ENCODE results near the gene POLN.

GRCh38 chr4:2272828-2273120 lies 30.9 kb upstream of the POLN start:
- TF ChIP-seq, protein P1, sequence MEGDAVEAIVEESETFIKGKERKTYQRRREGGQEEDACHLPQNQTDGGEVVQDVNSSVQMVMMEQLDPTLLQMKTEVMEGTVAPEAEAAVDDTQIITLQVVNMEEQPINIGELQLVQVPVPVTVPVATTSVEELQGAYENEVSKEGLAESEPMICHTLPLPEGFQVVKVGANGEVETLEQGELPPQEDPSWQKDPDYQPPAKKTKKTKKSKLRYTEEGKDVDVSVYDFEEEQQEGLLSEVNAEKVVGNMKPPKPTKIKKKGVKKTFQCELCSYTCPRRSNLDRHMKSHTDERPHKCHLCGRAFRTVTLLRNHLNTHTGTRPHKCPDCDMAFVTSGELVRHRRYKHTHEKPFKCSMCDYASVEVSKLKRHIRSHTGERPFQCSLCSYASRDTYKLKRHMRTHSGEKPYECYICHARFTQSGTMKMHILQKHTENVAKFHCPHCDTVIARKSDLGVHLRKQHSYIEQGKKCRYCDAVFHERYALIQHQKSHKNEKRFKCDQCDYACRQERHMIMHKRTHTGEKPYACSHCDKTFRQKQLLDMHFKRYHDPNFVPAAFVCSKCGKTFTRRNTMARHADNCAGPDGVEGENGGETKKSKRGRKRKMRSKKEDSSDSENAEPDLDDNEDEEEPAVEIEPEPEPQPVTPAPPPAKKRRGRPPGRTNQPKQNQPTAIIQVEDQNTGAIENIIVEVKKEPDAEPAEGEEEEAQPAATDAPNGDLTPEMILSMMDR (IDR thresholded peaks at IDR 0.05; ENCODE audit: low read length): no peak
- TF ChIP-seq EZH2 (IDR thresholded peaks at IDR 0.05; ENCODE audit: borderline replicate concordance, low read length): no peak
